Activated CD8-positive, alpha-beta memory T cell treated with anti-CD3 and anti-CD28 coated beads for 36 hours (primary cell): ENCODE data around the gene FCHSD1. TPM values are rescaled to one million over a fixed set of nuclear protein-coding genes. Genes with fewer than 3 reads are reported as not detected.

Experiments
- total RNA-seq, 2 experiments: library from RNA; stranded (reverse); gene quantifications; one replicate each; pipeline ENCODE4 v1.2.3, GENCODE V29; 2021

Gene FCHSD1
- total RNA-seq, 2 experiments from 2014 or later = 25.4 to 28.3 TPM

Other genes starting within 250 kb of the FCHSD1 start
- gene PCDHGA9, start 248.6 kb downstream of the FCHSD1 start, total RNA-seq = not detected
- gene PCDHGB6, start 243.4 kb downstream of the FCHSD1 start, total RNA-seq = under 1 TPM; 0.04 to 0.06 TPM
- gene PCDHGA10, start 238.4 kb downstream of the FCHSD1 start, total RNA-seq = under 1 TPM; 0.08 to 0.11 TPM
- gene PCDHGB7, start 233.7 kb downstream of the FCHSD1 start, total RNA-seq = not detected
- not detected for gene PCDHGA11, start 230.4 kb downstream of the FCHSD1 start, total RNA-seq
- gene PCDHGA12, start 220.9 kb downstream of the FCHSD1 start, total RNA-seq = under 1 TPM; 0.08 to 0.10 TPM
- gene PCDHGC3, start 175.5 kb downstream of the FCHSD1 start, total RNA-seq = under 1 TPM in 1 of 2 experiments, not detected in 1; 0.13 TPM
- gene PCDHGC4, start 166.4 kb downstream of the FCHSD1 start, total RNA-seq = not detected
- gene PCDHGC5, start 162.3 kb downstream of the FCHSD1 start, total RNA-seq = not detected
- gene DIAPH1, start 32.4 kb downstream of the FCHSD1 start, total RNA-seq = 100 to 1,000 TPM; 213 to 218 TPM
- 10 to 100 TPM; 86.3 to 92.9 TPM for gene HDAC3, start 14.6 kb downstream of the FCHSD1 start, total RNA-seq
- gene RELL2, start 14.4 kb downstream of the FCHSD1 start, total RNA-seq = 10 to 100 TPM; 32.4 to 35.2 TPM
- gene ARAP3, start 30.8 kb upstream of the FCHSD1 start, total RNA-seq = 1 to 10 TPM; 6.5 to 7.0 TPM
- gene PCDH1, start 227.0 kb upstream of the FCHSD1 start, total RNA-seq = not detected